Neural cell (in vitro differentiated cells): ENCODE measurements around the gene MEF2D. TPM values are rescaled to one million over a fixed set of nuclear protein-coding genes. Genes with fewer than 3 reads are reported as not detected.

Experiments
- H2AFZ ChIP-seq: fragments of 200-600, 300-800 bp; sonication (generic), shearing (Covaris generic); 2 replicates; pipeline ENCODE4 v1.6.0; 2014; ENCODE audit warnings: low read depth, mild to moderate bottlenecking, antibody characterized with exemption, low read length, moderate library complexity
- H3F3A ChIP-seq: fragments of 200-600 bp; shearing (Covaris generic); 2 replicates; pipeline ENCODE4 v1.6.1; 2016; ENCODE audit warnings: mild to moderate bottlenecking, moderate library complexity, mixed read lengths, antibody characterized with exemption, low read length; ENCODE audit not compliant: insufficient read depth, poor library complexity, severe bottlenecking
- H3K27ac ChIP-seq: fragments of 200-600, 300-800 bp; sonication (generic), shearing (Covaris generic); 2 replicates; pipeline ENCODE4 v1.5.1; 2014; ENCODE audit warnings: mild to moderate bottlenecking, low read length, moderate library complexity
- H3K27me3 ChIP-seq: fragments of 300-800, 200-600 bp; sonication (generic), shearing (Covaris generic); 2 replicates; pipeline ENCODE4 v1.6.0; 2014; ENCODE audit warnings: mild to moderate bottlenecking, low read depth, low read length, moderate library complexity; ENCODE audit not compliant: insufficient read depth
- H3K36me3 ChIP-seq: fragments of 300-800, 200-600 bp; sonication (generic), shearing (Covaris generic); 2 replicates; pipeline ENCODE4 v1.5.1; 2014; ENCODE audit warnings: mild to moderate bottlenecking, antibody characterized with exemption, low read length, moderate library complexity; ENCODE audit not compliant: insufficient read depth
- H3K4me2 ChIP-seq: fragments of 300-800, 200-600 bp; sonication (generic), shearing (Covaris generic); 2 replicates; pipeline ENCODE4 v1.6.0; 2014; ENCODE audit warnings: mild to moderate bottlenecking, low read length
- H3K4me3 ChIP-seq: fragments of 300-800, 200-600 bp; sonication (generic), shearing (Covaris generic); 2 replicates; pipeline ENCODE4 v1.5.1; 2014; ENCODE audit warnings: mild to moderate bottlenecking, low read length, moderate library complexity
- H3K79me2 ChIP-seq: fragments of 200-600 bp; shearing (Covaris generic); replicated peaks from 2 replicates; pipeline ENCODE4 v1.6.0; 2014; ENCODE audit warnings: mild to moderate bottlenecking, low read length, moderate library complexity; ENCODE audit not compliant: insufficient read depth
- H3K9ac ChIP-seq: fragments of 300-800, 200-600 bp; sonication (generic), shearing (Covaris generic); 2 replicates; pipeline ENCODE4 v1.6.1; 2016; ENCODE audit warnings: mild to moderate bottlenecking, low read length, mixed read lengths
- H3K9me2 ChIP-seq: fragments of 200-600 bp; shearing (Covaris generic); 2 replicates; pipeline ENCODE4 v1.6.1; 2016; ENCODE audit warnings: mild to moderate bottlenecking, low read length, mixed read lengths; ENCODE audit not compliant: insufficient read depth
- H3K9me3 ChIP-seq: fragments of 200-600, 300-800 bp; sonication (generic), shearing (Covaris generic); 2 replicates; pipeline ENCODE4 v1.6.1; 2016; ENCODE audit warnings: mild to moderate bottlenecking, mixed run types, low read length, moderate library complexity, mixed read lengths
- H4K20me1 ChIP-seq: fragments of 200-600 bp; shearing (Covaris generic); 2 replicates; pipeline ENCODE4 v1.6.1; 2016; ENCODE audit warnings: mild to moderate bottlenecking, mixed run types; ENCODE audit not compliant: insufficient read depth
- EP300 ChIP-seq: fragments of 450-650 bp; conservative IDR thresholded peaks from 2 replicates; pipeline ENCODE4 v1.6.1; 2014; ENCODE audit warnings: antibody characterized with exemption, mild to moderate bottlenecking, moderate library complexity; ENCODE audit not compliant: poor library complexity, severe bottlenecking
- EZH2 ChIP-seq: fragments of 200-600, 300-800 bp; shearing (Covaris generic), sonication (generic); IDR thresholded peaks from 2 replicates; pipeline ENCODE4 v1.6.1; 2014; ENCODE audit warnings: antibody characterized with exemption, low read length, borderline replicate concordance, mild to moderate bottlenecking; ENCODE audit not compliant: insufficient read depth, poor library complexity, severe bottlenecking
- MXI1 ChIP-seq: fragments of 450-650 bp; conservative IDR thresholded peaks from 2 replicates; pipeline ENCODE4 v1.6.1; 2014; ENCODE audit warnings: antibody characterized with exemption, mild to moderate bottlenecking; ENCODE audit not compliant: poor library complexity, severe bottlenecking
- POLR2AphosphoS5 ChIP-seq: IDR thresholded peaks from 2 replicates; pipeline ENCODE4 v1.6.1; 2012
- RAD21 ChIP-seq: fragments of 450-650 bp; conservative IDR thresholded peaks from 2 replicates; pipeline ENCODE4 v1.6.1; 2014; ENCODE audit warnings: antibody characterized with exemption, mild to moderate bottlenecking, moderate library complexity
- SMC3 ChIP-seq: fragments of 450-650 bp; conservative IDR thresholded peaks from 2 replicates; pipeline ENCODE4 v1.6.1; 2014; ENCODE audit warnings: antibody characterized with exemption, mild to moderate bottlenecking, moderate library complexity; ENCODE audit not compliant: poor library complexity
- TAF1 ChIP-seq: IDR thresholded peaks from 2 replicates; pipeline ENCODE4 v1.6.1; 2012; ENCODE audit warnings: low read depth
- polyA plus RNA-seq: library from polyadenylated mRNA; depleted of rRNA; stranded (reverse); fragments of >200 nt; gene quantifications from 2 replicates; pipeline ENCODE4 v1.2.3, GENCODE V29; 2014
- TF ChIP-seq, protein P1 (sequence below): IDR thresholded peaks from 2 replicates; pipeline ENCODE4 v1.6.1; 2012; ENCODE audit warnings: borderline replicate concordance
- TF ChIP-seq, protein P2 (sequence below): fragments of 450-650 bp; IDR thresholded peaks from 2 replicates; pipeline ENCODE4 v1.5.1; 2014; ENCODE audit warnings: antibody characterized with exemption, mild to moderate bottlenecking, moderate library complexity; ENCODE audit not compliant: poor library complexity, severe bottlenecking

The MEF2D gene
- polyA plus RNA-seq, 1 donor from 2014 or later, result 4.7 TPM

DNA sequence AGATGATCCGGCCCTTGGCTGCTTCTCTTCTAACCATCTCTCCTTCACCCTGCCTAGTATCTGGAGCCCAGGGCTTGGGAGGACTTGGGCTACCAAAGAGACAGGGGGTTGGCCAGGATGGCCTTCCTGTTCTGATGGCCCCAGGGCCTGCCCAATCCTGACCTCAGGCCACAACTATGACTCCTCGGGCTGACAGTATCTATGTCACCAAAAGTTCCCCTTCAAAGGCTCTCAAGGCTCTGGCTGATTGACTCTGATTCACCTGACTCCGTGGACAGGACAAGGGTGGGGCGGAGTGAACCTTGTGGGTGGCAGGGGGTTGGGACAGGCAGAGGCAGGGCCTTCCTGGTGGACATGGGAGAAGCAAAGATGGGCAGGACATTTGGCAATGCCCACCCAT is 12.7 kb downstream of the MEF2D start:
- peaks cover 8% of the 10 kb centered on the region for H3F3A ChIP-seq
- peak overlapping the region; percentile 81 for H3K4me2 ChIP-seq
- no peaks in the 10 kb centered on the region for H4K20me1 ChIP-seq
- no peak overlapping the region for H2AFZ ChIP-seq
- no peaks in the 10 kb centered on the region for H3K9me2 ChIP-seq
- H3K27me3 ChIP-seq, result no peaks in the 10 kb centered on the region
- H3K79me2 ChIP-seq, result peaks cover 68% of the 10 kb centered on the region
- no peaks in the 10 kb centered on the region for H3K9me3 ChIP-seq
- H3K36me3 ChIP-seq, result no peaks in the 10 kb centered on the region
- peak overlapping the region; percentile 57 for H3K4me3 ChIP-seq
- peak overlapping the region; percentile 94 for H3K27ac ChIP-seq
- H3K9ac ChIP-seq, result peak overlapping the region; percentile 72
- TF ChIP-seq POLR2AphosphoS5 (no peak), EZH2 (no peak), MXI1 (no peak), SMC3 (no peak), EP300 (no peak), TAF1 (no peak), RAD21 (no peak)
- TF ChIP-seq, protein P1, sequence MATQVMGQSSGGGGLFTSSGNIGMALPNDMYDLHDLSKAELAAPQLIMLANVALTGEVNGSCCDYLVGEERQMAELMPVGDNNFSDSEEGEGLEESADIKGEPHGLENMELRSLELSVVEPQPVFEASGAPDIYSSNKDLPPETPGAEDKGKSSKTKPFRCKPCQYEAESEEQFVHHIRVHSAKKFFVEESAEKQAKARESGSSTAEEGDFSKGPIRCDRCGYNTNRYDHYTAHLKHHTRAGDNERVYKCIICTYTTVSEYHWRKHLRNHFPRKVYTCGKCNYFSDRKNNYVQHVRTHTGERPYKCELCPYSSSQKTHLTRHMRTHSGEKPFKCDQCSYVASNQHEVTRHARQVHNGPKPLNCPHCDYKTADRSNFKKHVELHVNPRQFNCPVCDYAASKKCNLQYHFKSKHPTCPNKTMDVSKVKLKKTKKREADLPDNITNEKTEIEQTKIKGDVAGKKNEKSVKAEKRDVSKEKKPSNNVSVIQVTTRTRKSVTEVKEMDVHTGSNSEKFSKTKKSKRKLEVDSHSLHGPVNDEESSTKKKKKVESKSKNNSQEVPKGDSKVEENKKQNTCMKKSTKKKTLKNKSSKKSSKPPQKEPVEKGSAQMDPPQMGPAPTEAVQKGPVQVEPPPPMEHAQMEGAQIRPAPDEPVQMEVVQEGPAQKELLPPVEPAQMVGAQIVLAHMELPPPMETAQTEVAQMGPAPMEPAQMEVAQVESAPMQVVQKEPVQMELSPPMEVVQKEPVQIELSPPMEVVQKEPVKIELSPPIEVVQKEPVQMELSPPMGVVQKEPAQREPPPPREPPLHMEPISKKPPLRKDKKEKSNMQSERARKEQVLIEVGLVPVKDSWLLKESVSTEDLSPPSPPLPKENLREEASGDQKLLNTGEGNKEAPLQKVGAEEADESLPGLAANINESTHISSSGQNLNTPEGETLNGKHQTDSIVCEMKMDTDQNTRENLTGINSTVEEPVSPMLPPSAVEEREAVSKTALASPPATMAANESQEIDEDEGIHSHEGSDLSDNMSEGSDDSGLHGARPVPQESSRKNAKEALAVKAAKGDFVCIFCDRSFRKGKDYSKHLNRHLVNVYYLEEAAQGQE, result no peak
- TF ChIP-seq, protein P2, sequence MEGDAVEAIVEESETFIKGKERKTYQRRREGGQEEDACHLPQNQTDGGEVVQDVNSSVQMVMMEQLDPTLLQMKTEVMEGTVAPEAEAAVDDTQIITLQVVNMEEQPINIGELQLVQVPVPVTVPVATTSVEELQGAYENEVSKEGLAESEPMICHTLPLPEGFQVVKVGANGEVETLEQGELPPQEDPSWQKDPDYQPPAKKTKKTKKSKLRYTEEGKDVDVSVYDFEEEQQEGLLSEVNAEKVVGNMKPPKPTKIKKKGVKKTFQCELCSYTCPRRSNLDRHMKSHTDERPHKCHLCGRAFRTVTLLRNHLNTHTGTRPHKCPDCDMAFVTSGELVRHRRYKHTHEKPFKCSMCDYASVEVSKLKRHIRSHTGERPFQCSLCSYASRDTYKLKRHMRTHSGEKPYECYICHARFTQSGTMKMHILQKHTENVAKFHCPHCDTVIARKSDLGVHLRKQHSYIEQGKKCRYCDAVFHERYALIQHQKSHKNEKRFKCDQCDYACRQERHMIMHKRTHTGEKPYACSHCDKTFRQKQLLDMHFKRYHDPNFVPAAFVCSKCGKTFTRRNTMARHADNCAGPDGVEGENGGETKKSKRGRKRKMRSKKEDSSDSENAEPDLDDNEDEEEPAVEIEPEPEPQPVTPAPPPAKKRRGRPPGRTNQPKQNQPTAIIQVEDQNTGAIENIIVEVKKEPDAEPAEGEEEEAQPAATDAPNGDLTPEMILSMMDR, result no peak

DNA sequence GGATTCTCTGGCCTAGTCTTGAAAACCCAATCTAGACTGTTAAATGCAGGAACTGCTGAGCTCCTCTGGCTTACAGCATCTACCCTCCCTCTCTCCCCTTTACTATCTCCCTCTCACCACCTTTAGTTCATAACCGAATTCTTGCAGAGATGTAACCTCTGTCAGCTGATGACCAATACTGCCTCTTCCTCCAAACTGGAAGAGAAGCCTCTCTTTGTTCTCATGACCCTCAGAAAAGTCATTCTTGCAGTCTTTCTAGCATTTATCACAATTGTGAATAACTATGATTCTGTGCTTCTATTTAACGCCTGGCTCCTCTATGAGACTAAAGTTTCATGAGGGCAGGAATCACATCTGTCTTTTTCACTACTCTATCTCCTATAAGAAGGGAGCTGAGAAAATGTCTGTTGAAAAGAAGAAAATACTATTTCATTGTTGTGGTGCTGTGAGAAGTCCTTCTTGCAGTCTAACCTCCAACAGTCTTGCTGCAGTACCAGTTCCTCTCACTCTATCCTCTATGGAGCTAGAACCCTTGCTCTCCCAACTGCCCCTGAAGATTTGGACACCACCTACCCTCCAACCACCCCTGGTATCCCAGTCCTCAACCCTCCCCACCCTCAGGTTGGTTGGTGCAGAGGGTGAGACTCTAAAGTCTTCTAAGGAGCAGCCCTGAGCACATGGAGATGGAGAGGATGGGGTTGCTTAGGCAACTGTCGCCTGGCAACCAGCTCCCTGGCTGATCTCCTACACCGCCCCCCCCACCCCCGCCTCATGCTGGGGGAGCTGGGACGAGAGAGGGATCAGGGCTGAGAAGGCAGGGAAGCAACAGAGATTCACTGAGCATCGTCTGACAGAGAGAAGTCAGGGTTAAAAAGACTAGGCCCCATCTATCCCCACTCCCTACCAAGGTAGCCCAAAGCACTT is 13.9 kb downstream of the MEF2D start:
- Histone ChIP-seq H3K9me2 (no peaks in the 10 kb centered on the region), H3K9ac (peak overlapping the region; percentile 72), H3K36me3 (no peaks in the 10 kb centered on the region), H3F3A (peaks cover 8% of the 10 kb centered on the region), H3K4me3 (peak overlapping the region; percentile 57), H4K20me1 (no peaks in the 10 kb centered on the region), H3K9me3 (no peaks in the 10 kb centered on the region), H3K79me2 (peaks cover 57% of the 10 kb centered on the region), H3K27me3 (no peaks in the 10 kb centered on the region), H2AFZ (no peak overlapping the region), H3K4me2 (peak overlapping the region; percentile 81), H3K27ac (peak overlapping the region; percentile 94)
- TF ChIP-seq EZH2, result no peak
- TF ChIP-seq POLR2AphosphoS5, result peak; percentile 55
- TF ChIP-seq, protein P1, result peak; percentile 32
- TF ChIP-seq SMC3, result peak; percentile 58
- TF ChIP-seq EP300, result peak; percentile 58
- TF ChIP-seq TAF1, result no peak
- peak; percentile 43 for TF ChIP-seq RAD21
- TF ChIP-seq, protein P2, result no peak
- peak; percentile 98 for TF ChIP-seq MXI1
